ENCODE measurements around the gene MED1. TPM values are rescaled to one million over a fixed set of nuclear protein-coding genes. Genes with fewer than 3 reads are reported as not detected.

The MED1 gene
- polyA plus RNA-seq, 1 donor (not counting 4 experiments of a cell fraction or from before 2014, with no cell fraction given) = 31.1 TPM

- dilution Hi-C loops (cut with MboI; ENCODE audit: extremely low pct_ligation_motif_present, low sequenced_read_pairs) = no loop called here
Observed at GRCh38 chr17:39406951-39407350, 44.1 kb downstream of the MED1 start.

GRCh38 chr17:39405436-39405835 is 45.6 kb downstream of the MED1 start:
- Histone ChIP-seq H2AFZ (ENCODE audit: control insufficient read depth, low read length) (no peak overlapping the region), H3K9me3 (ENCODE audit: control insufficient read depth, low read depth, low read length) (no peaks in the 10 kb centered on the region), H3K79me2 (ENCODE audit: control insufficient read depth, insufficient read depth, low read length) (peaks cover 1% of the 10 kb centered on the region), H3K36me3 (ENCODE audit: control insufficient read depth in 2 of 2, extremely low read depth in 1 of 2, insufficient read depth in 2 of 2, low read length in 2 of 2) (peaks cover 20 to 30% of the 10 kb centered on the region in 2 experiments), H3K4me2 (ENCODE audit: control insufficient read depth, extremely low read depth, insufficient read depth, low read depth, low read length) (no peak overlapping the region), H3K27ac (ENCODE audit: control insufficient read depth, insufficient read depth, low read length) (no peak overlapping the region), H3K27me3 (ENCODE audit: control insufficient read depth, extremely low read depth, insufficient read depth, low read length) (no peaks in the 10 kb centered on the region), H3K4me1 (ENCODE audit: control insufficient read depth, extremely low read depth, insufficient read depth, low read length) (peaks cover 13% of the 10 kb centered on the region), H3K9me1 (ENCODE audit: control insufficient read depth, extremely low read depth, insufficient read depth, low read length) (no peaks in the 10 kb centered on the region), H3K4me3 (ENCODE audit: control insufficient read depth in 2 of 3, extremely low read depth in 1 of 3, insufficient read depth in 2 of 3, low read depth in 1 of 3, low read length in 3 of 3) (no peak overlapping the region), H3K9ac (ENCODE audit: control insufficient read depth, extremely low read depth, insufficient read depth, low read length) (peak overlapping the region; percentile 42), H4K20me1 (ENCODE audit: control insufficient read depth, extremely low read depth, insufficient read depth, low read length) (no peaks in the 10 kb centered on the region)
- no peak for TF ChIP-seq EZH2 (IDR thresholded peaks at IDR 0.05; ENCODE audit: low read length)
- DNase-seq (ENCODE audit: low read depth, low spot score) (no peak), FAIRE-seq (no peak)
- dilution Hi-C loops (cut with MboI; ENCODE audit: extremely low pct_ligation_motif_present, low sequenced_read_pairs) = no loop called here

More at GRCh38 chr17:39406951-39407350, 44.1 kb downstream of the MED1 start:
- Histone ChIP-seq H2AFZ (ENCODE audit: control insufficient read depth, low read length) (no peak overlapping the region), H3K36me3 (ENCODE audit: control insufficient read depth in 2 of 2, extremely low read depth in 1 of 2, insufficient read depth in 2 of 2, low read length in 2 of 2) (peaks cover 25 to 32% of the 10 kb centered on the region in 2 experiments), H4K20me1 (ENCODE audit: control insufficient read depth, extremely low read depth, insufficient read depth, low read length) (no peaks in the 10 kb centered on the region), H3K4me1 (ENCODE audit: control insufficient read depth, extremely low read depth, insufficient read depth, low read length) (peaks cover 11% of the 10 kb centered on the region), H3K79me2 (ENCODE audit: control insufficient read depth, insufficient read depth, low read length) (no peaks in the 10 kb centered on the region), H3K9me1 (ENCODE audit: control insufficient read depth, extremely low read depth, insufficient read depth, low read length) (no peaks in the 10 kb centered on the region), H3K27me3 (ENCODE audit: control insufficient read depth, extremely low read depth, insufficient read depth, low read length) (no peaks in the 10 kb centered on the region), H3K27ac (ENCODE audit: control insufficient read depth, insufficient read depth, low read length) (no peak overlapping the region), H3K9me3 (ENCODE audit: control insufficient read depth, low read depth, low read length) (no peaks in the 10 kb centered on the region), H3K9ac (ENCODE audit: control insufficient read depth, extremely low read depth, insufficient read depth, low read length) (no peak overlapping the region), H3K4me3 (ENCODE audit: control insufficient read depth in 2 of 3, extremely low read depth in 1 of 3, insufficient read depth in 2 of 3, low read depth in 1 of 3, low read length in 3 of 3) (no peak overlapping the region), H3K4me2 (ENCODE audit: control insufficient read depth, extremely low read depth, insufficient read depth, low read depth, low read length) (no peak overlapping the region)
- TF ChIP-seq CTCF (optimal IDR thresholded peaks at IDR 0.05 in 1 of 3, IDR thresholded peaks at IDR 0.05 in 1 of 3, conservative IDR thresholded peaks at IDR 0.05 in 1 of 3; ENCODE audit: extremely low read depth in 1 of 3, insufficient read depth in 2 of 3, low read length in 3 of 3) (no peak), EZH2 (IDR thresholded peaks at IDR 0.05; ENCODE audit: low read length) (no peak)
- FAIRE-seq = no peak
- no peak for DNase-seq (ENCODE audit: low read depth, low spot score)
